Measurements from ENCODE around the gene TMEM145.

Gene TMEM145

GRCh38 chr19:42275103-42275502 is 38.0 kb upstream of the TMEM145 start:
- no peak for TF ChIP-seq TEAD4 (IDR thresholded peaks at IDR 0.05)
- TF ChIP-seq RAD21 (IDR thresholded peaks at IDR 0.05; ENCODE audit: low read depth), result no peak
- TF ChIP-seq CEBPB (IDR thresholded peaks at IDR 0.05), result no peak
- no peak for TF ChIP-seq TAF1 (IDR thresholded peaks at IDR 0.05; ENCODE audit: low read depth)
- TF ChIP-seq USF1 (IDR thresholded peaks at IDR 0.05), result no peak
- TF ChIP-seq ZBTB7A (IDR thresholded peaks at IDR 0.05; ENCODE audit: low read depth), result no peak
- TF ChIP-seq FOXM1 (IDR thresholded peaks at IDR 0.05; ENCODE audit: borderline replicate concordance, low read depth), result no peak
- no peak for TF ChIP-seq NFIC (IDR thresholded peaks at IDR 0.05)
- no peak for TF ChIP-seq REST (IDR thresholded peaks at IDR 0.05; ENCODE audit: low read depth)
- TF ChIP-seq TCF12 (IDR thresholded peaks at IDR 0.05; ENCODE audit: low read depth), result no peak
- no peak for TF ChIP-seq CREB1 (IDR thresholded peaks at IDR 0.05; ENCODE audit: low read depth)
- TF ChIP-seq EGR1 (IDR thresholded peaks at IDR 0.05), result no peak
- no peak for TF ChIP-seq MAX (IDR thresholded peaks at IDR 0.05)
- TF ChIP-seq YY1 (IDR thresholded peaks at IDR 0.05; ENCODE audit: low read depth), result no peak
- no peak for TF ChIP-seq EP300 (IDR thresholded peaks at IDR 0.05; ENCODE audit: borderline replicate concordance)

GRCh38 chr19:42275517-42275916 is 37.6 kb upstream of the TMEM145 start:
- no peak for TF ChIP-seq ZBTB7A (IDR thresholded peaks at IDR 0.05; ENCODE audit: low read depth)
- no peak for TF ChIP-seq USF1 (IDR thresholded peaks at IDR 0.05)
- TF ChIP-seq FOXM1 (IDR thresholded peaks at IDR 0.05; ENCODE audit: borderline replicate concordance, low read depth), result no peak
- no peak for TF ChIP-seq NFIC (IDR thresholded peaks at IDR 0.05)
- no peak for TF ChIP-seq MAX (IDR thresholded peaks at IDR 0.05)
- no peak for TF ChIP-seq RAD21 (IDR thresholded peaks at IDR 0.05; ENCODE audit: low read depth)
- TF ChIP-seq REST (IDR thresholded peaks at IDR 0.05; ENCODE audit: low read depth), result no peak
- TF ChIP-seq TAF1 (IDR thresholded peaks at IDR 0.05; ENCODE audit: low read depth), result no peak

- TF ChIP-seq ZBTB7A (IDR thresholded peaks at IDR 0.05; ENCODE audit: low read depth) (no peak), CEBPB (IDR thresholded peaks at IDR 0.05) (no peak), TAF1 (IDR thresholded peaks at IDR 0.05; ENCODE audit: low read depth) (no peak), YY1 (IDR thresholded peaks at IDR 0.05; ENCODE audit: low read depth) (no peak), USF1 (IDR thresholded peaks at IDR 0.05) (no peak), NFIC (IDR thresholded peaks at IDR 0.05) (no peak), TCF12 (IDR thresholded peaks at IDR 0.05; ENCODE audit: low read depth) (no peak), CREB1 (IDR thresholded peaks at IDR 0.05; ENCODE audit: low read depth) (no peak), RAD21 (IDR thresholded peaks at IDR 0.05; ENCODE audit: low read depth) (no peak), EP300 (IDR thresholded peaks at IDR 0.05; ENCODE audit: borderline replicate concordance) (no peak), TEAD4 (IDR thresholded peaks at IDR 0.05) (no peak), FOXM1 (IDR thresholded peaks at IDR 0.05; ENCODE audit: borderline replicate concordance, low read depth) (no peak), MAX (IDR thresholded peaks at IDR 0.05) (no peak)
These were observed 36.8 kb upstream of the TMEM145 start for GRCh38 chr19:42276284-42276683.

GRCh38 chr19:42276821-42277220 is 36.3 kb upstream of the TMEM145 start:
- TF ChIP-seq TEAD4 (IDR thresholded peaks at IDR 0.05), result no peak
- no peak for TF ChIP-seq EP300 (IDR thresholded peaks at IDR 0.05; ENCODE audit: borderline replicate concordance)
- no peak for TF ChIP-seq CEBPB (IDR thresholded peaks at IDR 0.05)
- no peak for TF ChIP-seq TCF12 (IDR thresholded peaks at IDR 0.05; ENCODE audit: low read depth)
- no peak for TF ChIP-seq NFIC (IDR thresholded peaks at IDR 0.05)
- TF ChIP-seq TAF1 (IDR thresholded peaks at IDR 0.05; ENCODE audit: low read depth), result no peak
- no peak for TF ChIP-seq MAX (IDR thresholded peaks at IDR 0.05)
- no peak for TF ChIP-seq EGR1 (IDR thresholded peaks at IDR 0.05)
- no peak for TF ChIP-seq YY1 (IDR thresholded peaks at IDR 0.05; ENCODE audit: low read depth)
- no peak for TF ChIP-seq ZBTB7A (IDR thresholded peaks at IDR 0.05; ENCODE audit: low read depth)
- TF ChIP-seq REST (IDR thresholded peaks at IDR 0.05; ENCODE audit: low read depth), result no peak
- no peak for TF ChIP-seq USF1 (IDR thresholded peaks at IDR 0.05)
- TF ChIP-seq FOXM1 (IDR thresholded peaks at IDR 0.05; ENCODE audit: borderline replicate concordance, low read depth), result no peak
- TF ChIP-seq RAD21 (IDR thresholded peaks at IDR 0.05; ENCODE audit: low read depth), result no peak
- no peak for TF ChIP-seq CREB1 (IDR thresholded peaks at IDR 0.05; ENCODE audit: low read depth)
